Central memory CD8-positive, alpha-beta T cell (primary cell): Measurements from ENCODE around the gene PARD3.

Experiments
- ATAC-seq: fragments of 150-1000 bp; cut with Tn5 transposase; replicated peaks from 2 replicates; pipeline ENCODE4 v1.10.0; 2022; ENCODE audit warnings: mild to moderate bottlenecking, moderate FRiP score, moderate number of reproducible peaks; ENCODE audit not compliant: poor library complexity, severe bottlenecking; ENCODE audit errors: extremely low read depth
- DNase-seq, 2 donors: peaks; one replicate each; pipeline ENCODE4 v3.0.0; 2021; ENCODE audit warnings: low spot score in 2 of 2
- H3K27ac Mint-ChIP-seq: one replicate; pipeline ENCODE4 v1.8.0; 2022; ENCODE audit warnings: low read depth, mild to moderate bottlenecking, moderate library complexity, mixed read lengths
- H3K27me3 Mint-ChIP-seq: one replicate; pipeline ENCODE4 v1.8.0; 2022; ENCODE audit warnings: mixed read lengths
- H3K36me3 Mint-ChIP-seq: one replicate; pipeline ENCODE4 v1.8.0; 2022; ENCODE audit warnings: mild to moderate bottlenecking, moderate library complexity, mixed read lengths; ENCODE audit not compliant: insufficient read depth
- H3K4me1 Mint-ChIP-seq: one replicate; pipeline ENCODE4 v1.8.0; 2022; ENCODE audit warnings: mixed read lengths
- H3K4me3 Mint-ChIP-seq: one replicate; pipeline ENCODE4 v1.8.0; 2022; ENCODE audit warnings: mild to moderate bottlenecking, moderate library complexity, mixed read lengths
- H3K9me3 Mint-ChIP-seq: one replicate; pipeline ENCODE4 v1.8.0; 2022; ENCODE audit warnings: mixed read lengths

PARD3 gene

GRCh38 chr10:34255035-34255434, 560.1 kb downstream of the PARD3 start:
- no peak for DNase-seq
- H3K27me3 Mint-ChIP-seq = no peaks in the 10 kb centered on the region
- H3K4me1 Mint-ChIP-seq = no peaks in the 10 kb centered on the region
- H3K4me3 Mint-ChIP-seq = no peak overlapping the region
- H3K36me3 Mint-ChIP-seq = peaks cover 2% of the 10 kb centered on the region
- H3K27ac Mint-ChIP-seq = no peak overlapping the region
- no peak for ATAC-seq
- no peaks in the 10 kb centered on the region for H3K9me3 Mint-ChIP-seq

DNA sequence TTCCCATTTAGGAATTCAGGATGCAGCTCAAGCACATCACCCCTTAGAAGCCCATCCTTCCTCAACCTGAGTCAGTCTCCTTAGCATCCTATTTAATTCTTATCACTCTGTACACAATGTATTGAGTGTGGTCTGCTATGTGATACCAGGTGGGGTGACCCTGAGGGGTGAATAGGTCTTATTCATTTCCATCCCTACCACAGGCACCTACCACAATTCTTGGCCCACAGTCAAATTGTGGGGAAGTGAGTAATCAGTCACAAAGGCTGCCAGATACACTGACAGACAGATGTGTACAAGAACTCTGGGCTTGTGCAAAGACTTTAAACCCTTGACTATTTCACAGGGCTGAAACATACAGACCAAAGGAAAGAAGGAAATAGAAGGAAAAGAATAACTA, 560.5 kb downstream of the PARD3 start:
- Mint-ChIP-seq H3K9me3 (no peaks in the 10 kb centered on the region), H3K4me3 (no peak overlapping the region), H3K4me1 (no peaks in the 10 kb centered on the region), H3K27me3 (no peaks in the 10 kb centered on the region), H3K27ac (no peak overlapping the region), H3K36me3 (peaks cover 2% of the 10 kb centered on the region)
- ATAC-seq = no peak
- DNase-seq = no peak

DNA sequence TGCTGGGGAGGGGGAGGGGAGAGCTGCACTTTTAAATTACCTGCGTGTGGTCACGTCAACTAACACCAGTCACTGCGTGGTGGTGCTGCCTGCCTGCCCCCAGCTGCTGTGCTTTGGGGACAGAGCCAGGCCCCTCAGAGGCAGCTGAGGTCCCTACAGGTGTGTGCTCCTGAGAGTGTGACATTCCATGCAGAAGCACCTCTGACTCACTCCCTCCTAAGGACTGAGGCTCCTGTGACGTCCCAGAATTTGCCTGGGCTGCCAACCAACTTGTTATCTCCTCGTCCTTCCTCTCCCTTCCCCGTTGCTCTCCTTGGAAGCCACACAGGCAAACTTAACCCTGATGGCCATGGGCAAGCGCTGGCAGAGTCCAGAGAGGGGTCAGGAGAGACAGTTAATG, 563.0 kb downstream of the PARD3 start:
- no peak overlapping the region for H3K4me3 Mint-ChIP-seq

GRCh38 chr10:34251177-34251576, 563.9 kb downstream of the PARD3 start:
- no peaks in the 10 kb centered on the region for H3K4me1 Mint-ChIP-seq
- no peak for ATAC-seq
- no peaks in the 10 kb centered on the region for H3K27me3 Mint-ChIP-seq
- H3K9me3 Mint-ChIP-seq = no peaks in the 10 kb centered on the region
- H3K27ac Mint-ChIP-seq = no peak overlapping the region
- DNase-seq = no peak
- H3K36me3 Mint-ChIP-seq = no peaks in the 10 kb centered on the region
- H3K4me3 Mint-ChIP-seq = no peak overlapping the region

More for the DNA sequence above, 563.0 kb downstream of the PARD3 start:
- ATAC-seq (no peak), DNase-seq (no peak)
- H3K36me3 Mint-ChIP-seq = no peaks in the 10 kb centered on the region
- H3K9me3 Mint-ChIP-seq = no peaks in the 10 kb centered on the region
- H3K27ac Mint-ChIP-seq = no peak overlapping the region
- H3K27me3 Mint-ChIP-seq = no peaks in the 10 kb centered on the region
- no peaks in the 10 kb centered on the region for H3K4me1 Mint-ChIP-seq

GRCh38 chr10:34250722-34251121, 564.4 kb downstream of the PARD3 start:
- Mint-ChIP-seq H3K27ac (no peak overlapping the region), H3K36me3 (no peaks in the 10 kb centered on the region), H3K27me3 (no peaks in the 10 kb centered on the region), H3K4me1 (no peaks in the 10 kb centered on the region), H3K9me3 (peaks cover 2% of the 10 kb centered on the region), H3K4me3 (no peak overlapping the region)
- ATAC-seq (no peak), DNase-seq (no peak)

GRCh38 chr10:34249634-34250033, 565.5 kb downstream of the PARD3 start:
- no peaks in the 10 kb centered on the region for H3K4me1 Mint-ChIP-seq

GRCh38 chr10:34247560-34247959, 567.5 kb downstream of the PARD3 start:
- Mint-ChIP-seq H3K36me3 (no peaks in the 10 kb centered on the region), H3K27me3 (peaks cover 8% of the 10 kb centered on the region), H3K4me1 (no peaks in the 10 kb centered on the region), H3K27ac (no peak overlapping the region), H3K9me3 (peaks cover 9% of the 10 kb centered on the region), H3K4me3 (no peak overlapping the region)
- ATAC-seq = no peak
- DNase-seq = no peak

More at GRCh38 chr10:34249634-34250033, 565.5 kb downstream of the PARD3 start:
- Mint-ChIP-seq H3K27ac (no peak overlapping the region), H3K9me3 (peaks cover 9% of the 10 kb centered on the region), H3K4me3 (no peak overlapping the region), H3K27me3 (peaks cover 7% of the 10 kb centered on the region), H3K36me3 (no peaks in the 10 kb centered on the region)
- ATAC-seq = no peak
- no peak for DNase-seq

- Mint-ChIP-seq H3K4me1 (no peaks in the 10 kb centered on the region), H3K9me3 (peaks cover 9% of the 10 kb centered on the region), H3K27me3 (peaks cover 8% of the 10 kb centered on the region), H3K4me3 (no peak overlapping the region), H3K36me3 (no peaks in the 10 kb centered on the region), H3K27ac (no peak overlapping the region)
- ATAC-seq (no peak), DNase-seq (no peak)
Observed at GRCh38 chr10:34244756-34245484, 570.2 kb downstream of the PARD3 start.

GRCh38 chr10:34241226-34242000, 573.7 kb downstream of the PARD3 start:
- Mint-ChIP-seq H3K4me3 (no peak overlapping the region), H3K36me3 (no peaks in the 10 kb centered on the region)

GRCh38 chr10:34240039-34240438, 575.1 kb downstream of the PARD3 start:
- ATAC-seq (no peak), DNase-seq (no peak)
- no peak overlapping the region for H3K27ac Mint-ChIP-seq
- H3K9me3 Mint-ChIP-seq = peaks cover 3% of the 10 kb centered on the region
- H3K36me3 Mint-ChIP-seq = no peaks in the 10 kb centered on the region
- no peak overlapping the region for H3K4me3 Mint-ChIP-seq
- H3K4me1 Mint-ChIP-seq = no peaks in the 10 kb centered on the region
- H3K27me3 Mint-ChIP-seq = peaks cover 5% of the 10 kb centered on the region

More at GRCh38 chr10:34241226-34242000, 573.7 kb downstream of the PARD3 start:
- H3K9me3 Mint-ChIP-seq = peaks cover 9% of the 10 kb centered on the region
- peaks cover 8% of the 10 kb centered on the region for H3K27me3 Mint-ChIP-seq
- no peaks in the 10 kb centered on the region for H3K4me1 Mint-ChIP-seq
- ATAC-seq (no peak), DNase-seq (no peak)
- no peak overlapping the region for H3K27ac Mint-ChIP-seq

- H3K4me1 Mint-ChIP-seq = no peaks in the 10 kb centered on the region
- H3K4me3 Mint-ChIP-seq = no peak overlapping the region
- no peak overlapping the region for H3K27ac Mint-ChIP-seq
- H3K36me3 Mint-ChIP-seq = no peaks in the 10 kb centered on the region
- H3K27me3 Mint-ChIP-seq = no peaks in the 10 kb centered on the region
- no peaks in the 10 kb centered on the region for H3K9me3 Mint-ChIP-seq
- no peak for ATAC-seq
- no peak for DNase-seq
Observed at GRCh38 chr10:34237898-34238455, 577.1 kb downstream of the PARD3 start.

DNA sequence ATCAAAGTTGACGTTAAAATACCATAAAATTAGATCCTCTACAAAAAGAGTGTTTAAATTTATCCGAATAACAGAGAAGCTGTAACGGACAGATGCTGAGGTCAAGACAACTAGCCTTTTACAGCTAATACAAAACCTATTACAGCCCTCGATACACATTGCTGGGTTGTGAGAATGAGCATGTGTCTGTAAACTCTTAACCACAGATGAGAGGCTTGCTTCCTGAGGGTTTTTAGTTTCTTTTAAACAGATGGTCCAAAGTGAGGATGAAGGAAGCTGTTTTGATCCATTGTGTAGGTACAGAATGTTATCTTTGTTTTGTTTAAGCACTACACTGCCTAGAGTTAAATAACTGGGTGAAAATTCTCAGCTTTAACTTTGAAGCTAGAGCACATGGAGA, 578.2 kb downstream of the PARD3 start:
- Mint-ChIP-seq H3K9me3 (no peaks in the 10 kb centered on the region), H3K27ac (no peak overlapping the region), H3K4me3 (no peak overlapping the region)

More for the DNA sequence above, 578.2 kb downstream of the PARD3 start:
- no peak for DNase-seq
- Mint-ChIP-seq H3K4me1 (no peaks in the 10 kb centered on the region), H3K36me3 (no peaks in the 10 kb centered on the region), H3K27me3 (no peaks in the 10 kb centered on the region)
- no peak for ATAC-seq
